HEK293T (cell line): ENCODE data around the gene ARAF.

Source experiments
- BHLHE40 ChIP-seq: fragments of 450-650 bp; IDR thresholded peaks from 2 replicates; pipeline ENCODE4 v1.6.1; 2016; ENCODE audit warnings: mild to moderate bottlenecking, moderate library complexity, borderline replicate concordance
- CTBP1 ChIP-seq: fragments of 450-650 bp; IDR thresholded peaks from 2 replicates; pipeline ENCODE4 v1.6.1; 2016; ENCODE audit warnings: borderline replicate concordance
- ELF4 ChIP-seq: fragments of 450-650 bp; IDR thresholded peaks from 2 replicates; pipeline ENCODE4 v1.6.1; 2017; ENCODE audit warnings: antibody characterized with exemption
- FOXA1 ChIP-seq: fragments of 450-650 bp; IDR thresholded peaks from 2 replicates; pipeline ENCODE4 v1.6.1; 2016; ENCODE audit warnings: mild to moderate bottlenecking
- FOXK2 ChIP-seq: fragments of 450-650 bp; IDR thresholded peaks from 2 replicates; pipeline ENCODE4 v1.6.1; 2016; ENCODE audit warnings: mild to moderate bottlenecking
- FOXM1 ChIP-seq: fragments of 450-650 bp; IDR thresholded peaks from 2 replicates; pipeline ENCODE4 v1.6.1; 2017; ENCODE audit warnings: mild to moderate bottlenecking, borderline replicate concordance
- HDGF ChIP-seq: fragments of 450-650 bp; IDR thresholded peaks from 2 replicates; pipeline ENCODE4 v1.6.1; 2017; ENCODE audit warnings: antibody characterized with exemption, borderline replicate concordance
- L3MBTL2 ChIP-seq: fragments of 450-650 bp; conservative IDR thresholded peaks from 2 replicates; pipeline ENCODE4 v1.6.1; 2016; ENCODE audit warnings: mild to moderate bottlenecking
- LEF1 ChIP-seq: fragments of 450-650 bp; IDR thresholded peaks from 2 replicates; pipeline ENCODE4 v1.6.1; 2017; ENCODE audit warnings: mild to moderate bottlenecking, borderline replicate concordance
- NFRKB ChIP-seq: fragments of 450-650 bp; IDR thresholded peaks from 2 replicates; pipeline ENCODE4 v1.6.1; 2016; ENCODE audit warnings: mild to moderate bottlenecking, moderate library complexity
- SP1 ChIP-seq: fragments of 450-650 bp; IDR thresholded peaks from 2 replicates; pipeline ENCODE4 v1.6.1; 2017
- SUZ12 ChIP-seq: fragments of 450-650 bp; IDR thresholded peaks from 2 replicates; pipeline ENCODE4 v1.6.1; 2016; ENCODE audit warnings: mild to moderate bottlenecking
- TARDBP ChIP-seq: fragments of 450-650 bp; IDR thresholded peaks from 2 replicates; pipeline ENCODE4 v1.6.1; 2016
- ZNF384 ChIP-seq: fragments of 450-650 bp; IDR thresholded peaks from 2 replicates; pipeline ENCODE4 v1.6.1; 2016

DNA sequence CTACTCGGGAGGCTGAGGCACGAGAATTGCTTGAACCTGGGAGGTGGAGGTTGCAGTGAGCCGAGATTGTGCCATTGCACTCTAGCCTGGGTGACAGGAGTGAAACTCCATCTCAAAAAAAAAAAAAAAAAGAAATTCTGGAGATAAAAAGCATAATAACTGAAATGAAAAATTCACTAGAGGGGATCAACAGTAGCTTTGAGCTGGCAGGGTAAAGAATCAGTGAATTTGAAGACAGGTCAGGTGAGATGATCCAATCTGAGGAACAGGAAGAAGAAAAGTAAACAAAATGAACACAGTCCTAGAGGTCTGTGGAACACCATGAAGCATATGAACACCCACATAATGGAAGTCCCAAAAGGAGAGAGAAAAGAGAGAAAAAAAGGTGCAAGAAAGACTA lies 36.2 kb downstream of the ARAF start:
- TF ChIP-seq CTBP1 (no peak), BHLHE40 (no peak), TARDBP (no peak), LEF1 (no peak), FOXA1 (no peak), SP1 (no peak), FOXM1 (no peak), FOXK2 (no peak), ELF4 (no peak), SUZ12 (no peak), L3MBTL2 (no peak), ZNF384 (no peak), HDGF (no peak), NFRKB (no peak)
